Heart left ventricle (tissue), 13 donors: ENCODE measurements around the gene NPBWR2.

Experiments used
- CTCF ChIP-seq, 12 donors: fragments of 200-600 bp; sonication (generic) in 4 of 12; IDR thresholded peaks; one replicate each; pipeline versions ENCODE4 v1.5.0 to v1.8.0; 2018 to 2022; ENCODE audit warnings: antibody characterized with exemption in 12 of 12, mild to moderate bottlenecking in 5 of 12
- POLR2A ChIP-seq, 2 donors: fragments of 450-650 bp; IDR thresholded peaks; one replicate each; pipeline ENCODE4 v1.6.1; 2017; ENCODE audit warnings: antibody characterized with exemption in 2 of 2, mild to moderate bottlenecking in 2 of 2, moderate library complexity in 2 of 2
- donor health status: ischemic (EF 13 %, LVEDD 7.1; RV severe dilation, severe dysfunction).
- donor health status: DM: no; HTN: yes; CAD: no.
- donor health status: DM: no; HTN: no; CAD: no.
- donor health status: ischemic (EF 25% LVEDD 6.9; RV normal size, moderate dysfunction).
- donor health status: ischemic (EF 25% LVEDD 5.7; RV mildly dilated, moderate dysfunction).
- donor health status: ischemic (EF 35%, LVEDD 5.7; RV mildly dilated, moderate dysfunction).
- donor health status: nonischemic (EF 11% LVEDD 7.7; RV severe dilation, severe dysfunction).
- donor health status: DM: yes; HTN: yes; CAD: no.
- donor health status: PGD.
- donor health status: ischemic (EF 29% LVEDD 5.4; RV normal size, mild dysfunction).
- donor health status: nonischemic (EF 23%, LVEDD 6.1; RV moderate dilation, normal function).

- no peak for TF ChIP-seq POLR2A (IDR thresholded peaks at IDR 0.05)
- TF ChIP-seq CTCF (IDR thresholded peaks at IDR 0.05): no peak
Observed at GRCh38 chr20:64115171-64115911, 8.0 kb upstream of the NPBWR2 start.
